Thyroid gland (tissue), 4 donors: ENCODE measurements around the gene TGFB3. TPM values are rescaled to one million over a fixed set of nuclear protein-coding genes. Genes with fewer than 3 reads are reported as not detected.

Experiments used
- DNase-seq, 2 donors: peaks; one replicate each; pipeline ENCODE4 v3.0.0-alpha.2; 2019
- H3K27ac ChIP-seq, 3 donors: fragments of 200-600 bp; sonication (generic); 1 replicate in 2 of 3; 2 replicates in 1 of 3; pipeline ENCODE4 v1.5.1; 2016 to 2019; ENCODE audit warnings: mild to moderate bottlenecking in 1 of 3, moderate library complexity in 1 of 3
- H3K27me3 ChIP-seq: fragments of 200-600 bp; sonication (generic); one replicate; pipeline ENCODE4 v1.5.1; 2019
- H3K36me3 ChIP-seq, 2 donors: fragments of 200-600 bp; sonication (generic); one replicate each; pipeline ENCODE4 v1.5.1; 2016 to 2019
- H3K4me1 ChIP-seq, 2 donors: fragments of 200-600 bp; sonication (generic); one replicate each; pipeline ENCODE4 v1.5.1; 2017 to 2019
- H3K4me3 ChIP-seq, 3 donors: fragments of 200-600 bp; sonication (generic); replicated peaks in 1 of 3; 1 replicate in 2 of 3; 2 replicates in 1 of 3; pipeline ENCODE4 v1.5.1; 2016; ENCODE audit warnings: mild to moderate bottlenecking in 1 of 3
- H3K9me3 ChIP-seq: fragments of 200-600 bp; sonication (generic); one replicate; pipeline ENCODE4 v1.5.1; 2017
- CTCF ChIP-seq, 6 experiments: fragments of 200-600 bp in 3 of 6; fragments of 450-650 bp in 3 of 6; sonication (generic) in 3 of 6; IDR thresholded peaks; one replicate each; pipeline ENCODE4 v1.5.1; 2016 to 2019; ENCODE audit warnings: antibody characterized with exemption in 6 of 6, mild to moderate bottlenecking in 2 of 6, inconsistent platforms in 1 of 6, moderate library complexity in 1 of 6
- POLR2A ChIP-seq, 2 donors: fragments of 450-650 bp; IDR thresholded peaks; one replicate each; pipeline ENCODE4 v1.6.1; 2017; ENCODE audit warnings: antibody characterized with exemption in 2 of 2, mild to moderate bottlenecking in 2 of 2, moderate library complexity in 1 of 2
- WGBS, 2 donors: methylation state at CpG; one replicate each; pipeline ENCODE4 v1.1.5; 2017; 5-methylcytosine and 5-hydroxymethylcytosine counted together
- intact Hi-C: fragments of 100-400 bp; cut with DNase I; formaldehyde crosslinking; loops from one replicate; pipeline ENCODE4 v1.15.1; 2023
- total RNA-seq, 4 donors: library from RNA; depleted of rRNA; stranded (reverse); fragments of >200 nt; gene quantifications; one replicate each; pipeline ENCODE4 v1.2.3, GENCODE V29; 2016

TGFB3 gene
- total RNA-seq, 4 donors from 2014 or later = 8.0 to 14.7 (median 11.3) TPM

- 67% methylated on average over 8 of the region's 8 CpGs for WGBS, 2 donors
- H3K36me3 ChIP-seq = no peaks in the 10 kb centered on the region
- intact Hi-C loops = loop anchor here (5.0 kb wide), 1 partner anchor 180 kb away; no protein-coding TSS in a partner anchor
- no peak overlapping the region for H3K4me3 ChIP-seq
- TF ChIP-seq POLR2A (IDR thresholded peaks at IDR 0.05) (no peak), CTCF (IDR thresholded peaks at IDR 0.05) (no peak)
- no peaks in the 10 kb centered on the region for H3K27me3 ChIP-seq
- no peak overlapping the region for H3K27ac ChIP-seq
- peaks cover 8 to 16% of the 10 kb centered on the region in 2 donors for H3K4me1 ChIP-seq
- no peaks in the 10 kb centered on the region for H3K9me3 ChIP-seq
- no peak for DNase-seq
These were observed 4.8 kb downstream of the TGFB3 start for GRCh38 chr14:75976826-75977581.

GRCh38 chr14:75972801-75973421 lies 8.9 kb downstream of the TGFB3 start:
- no peaks in the 10 kb centered on the region for H3K9me3 ChIP-seq
- DNase-seq = no peak
- H3K4me1 ChIP-seq = no peaks in the 10 kb centered on the region
- WGBS, 2 donors = 57 to 62% methylated on average over 7 of the region's 7 CpGs
- H3K27ac ChIP-seq = no peak overlapping the region
- TF ChIP-seq POLR2A (IDR thresholded peaks at IDR 0.05) (no peak), CTCF (IDR thresholded peaks at IDR 0.05) (no peak)
- H3K4me3 ChIP-seq = no peak overlapping the region
- intact Hi-C loops = no loop called here
- H3K27me3 ChIP-seq = no peaks in the 10 kb centered on the region
- H3K36me3 ChIP-seq = no peaks in the 10 kb centered on the region

GRCh38 chr14:75971509-75971908 lies 10.3 kb downstream of the TGFB3 start:
- WGBS, 2 donors = 95 to 98% methylated on average over 12 to 15 of the region's 15 CpGs
- intact Hi-C loops = no loop called here
- TF ChIP-seq POLR2A (IDR thresholded peaks at IDR 0.05) (no peak), CTCF (IDR thresholded peaks at IDR 0.05) (no peak)
- Histone ChIP-seq H3K27ac (no peak overlapping the region), H3K4me1 (no peaks in the 10 kb centered on the region), H3K36me3 (no peaks in the 10 kb centered on the region), H3K27me3 (no peaks in the 10 kb centered on the region), H3K4me3 (no peak overlapping the region), H3K9me3 (no peaks in the 10 kb centered on the region)
- DNase-seq = no peak

- Histone ChIP-seq H3K27ac (no peak overlapping the region), H3K4me1 (no peaks in the 10 kb centered on the region), H3K4me3 (no peak overlapping the region), H3K9me3 (no peaks in the 10 kb centered on the region), H3K27me3 (no peaks in the 10 kb centered on the region), H3K36me3 (no peaks in the 10 kb centered on the region)
- intact Hi-C loops = no loop called here
- 68 to 86% methylated on average over 5 to 9 of the region's 9 CpGs for WGBS, 2 donors
- no peak for TF ChIP-seq CTCF (IDR thresholded peaks at IDR 0.05)
- TF ChIP-seq POLR2A (IDR thresholded peaks at IDR 0.05) = no peak
- DNase-seq = no peak
These were observed 10.8 kb downstream of the TGFB3 start for GRCh38 chr14:75970989-75971388.

- Histone ChIP-seq H3K4me1 (no peaks in the 10 kb centered on the region), H3K9me3 (no peaks in the 10 kb centered on the region), H3K4me3 (no peak overlapping the region), H3K27ac (no peak overlapping the region), H3K36me3 (peaks cover 0 to under 1% of the 10 kb centered on the region in 2 donors), H3K27me3 (no peaks in the 10 kb centered on the region)
- DNase-seq = no peak
- TF ChIP-seq POLR2A (IDR thresholded peaks at IDR 0.05) (no peak), CTCF (IDR thresholded peaks at IDR 0.05) (no peak)
- WGBS, 2 donors = 75% methylated on average over 8 of the region's 8 CpGs
- intact Hi-C loops = no loop called here
These were observed 11.9 kb downstream of the TGFB3 start for GRCh38 chr14:75969891-75970290.
